Right lobe of liver (tissue), 4 donors: ENCODE data around the gene SLC25A10.

ENCODE experiments used
- CTCF ChIP-seq, 4 donors: fragments of 200-600 bp in 3 of 4; fragments of 450-650 bp in 1 of 4; IDR thresholded peaks; one replicate each; pipeline versions ENCODE4 v1.5.1 to v1.8.0; 2016 to 2022; ENCODE audit warnings: antibody characterized with exemption in 4 of 4, mild to moderate bottlenecking in 2 of 4
- POLR2A ChIP-seq: fragments of 450-650 bp; IDR thresholded peaks from one replicate; pipeline ENCODE4 v1.6.1; 2017; ENCODE audit warnings: antibody characterized with exemption, mild to moderate bottlenecking
- donor health status: DM: no; HTN: no; CAD: no.
- donor health status: DM: no; HTN: no; CAD: no.
- donor health status: DM: no; HTN: yes; CAD: no.

DNA sequence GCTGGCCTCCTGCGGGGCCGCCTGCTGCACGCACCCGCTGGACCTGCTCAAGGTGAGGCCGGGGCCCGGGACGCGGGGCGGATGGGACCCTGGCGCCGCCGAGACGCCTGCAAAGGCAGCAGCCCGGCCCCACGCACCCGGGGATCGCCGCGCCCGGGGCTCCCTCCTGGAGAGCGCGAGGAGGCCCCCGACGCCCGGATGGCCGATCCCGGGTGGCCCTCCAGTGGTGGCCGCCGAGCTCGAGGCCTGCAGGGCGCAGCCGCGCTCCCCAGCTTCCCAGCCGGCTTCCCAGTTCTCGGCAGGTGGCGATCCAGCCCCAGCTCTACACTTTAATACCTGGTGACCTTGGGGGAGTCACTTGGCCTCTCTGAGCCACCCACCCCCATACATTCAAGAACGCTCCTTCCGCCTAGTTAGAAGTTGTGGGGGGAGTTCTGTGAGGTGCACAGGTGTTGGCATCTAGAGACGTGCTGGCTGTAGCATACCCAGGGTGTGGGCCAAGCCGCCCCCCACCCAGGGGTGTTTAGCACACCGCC is 452 bp downstream of the SLC25A10 start:
- TF ChIP-seq CTCF (IDR thresholded peaks at IDR 0.05), result peak in 3 of 4 donors; percentile 10 to 36 (median 11)
- no peak for TF ChIP-seq POLR2A
